Hypothalamus (tissue), 51 donors: ENCODE results near the gene SWSAP1.
A peak's percentile ranks its signal among the peaks of the same experiment; 100 is the strongest.
"Not testable (repeated sequence)": the region's sequence is repeated elsewhere in the genome, so short reads cannot be mapped to it uniquely, and the experiment has no call there.

Source experiments
- DNase-seq, 51 donors: peaks; one replicate each; lab custom pipeline; 2025; lab: John Stamatoyannopoulos, UW

The SWSAP1 gene

GRCh38 chr19:11405846-11406643 lies 31.6 kb downstream of the SWSAP1 start:
- DNase-seq = peak in 2 of 51 donors; percentile 7 to 12

GRCh38 chr19:11406703-11407236 lies 32.3 kb downstream of the SWSAP1 start:
- DNase-seq = not testable (repeated sequence)

- no peak for DNase-seq
These were observed 34.1 kb downstream of the SWSAP1 start for GRCh38 chr19:11408591-11408990.

GRCh38 chr19:11410682-11411081 lies 36.2 kb downstream of the SWSAP1 start:
- DNase-seq = no peak

- DNase-seq = no peak
These were observed 40.1 kb downstream of the SWSAP1 start for GRCh38 chr19:11414544-11414943.

- no peak for DNase-seq
These were observed 42.0 kb downstream of the SWSAP1 start for GRCh38 chr19:11416346-11417052.

- DNase-seq = no peak
These were observed 43.7 kb downstream of the SWSAP1 start for GRCh38 chr19:11418094-11418548.

- DNase-seq = peak in 13 of 51 donors; percentile 8 to 52 (median 20)
These were observed 44.4 kb downstream of the SWSAP1 start, which contains the start of gene RGL3 for GRCh38 chr19:11418549-11419506. TSS of gene RGL3 (minus strand) at chr19:11419314. CDS start at chr19:11419278, 36 bp downstream.

GRCh38 chr19:11420429-11421370 lies 46.2 kb downstream of the SWSAP1 start:
- DNase-seq = peak in 14 of 51 donors; percentile 3 to 39 (median 12)

- peak in 5 of 51 donors; percentile 4 to 22 (median 11) for DNase-seq
These were observed 47.1 kb downstream of the SWSAP1 start for GRCh38 chr19:11421371-11422098.

- peak in 25 of 51 donors; percentile 6 to 60 (median 25) for DNase-seq
These were observed 47.9 kb downstream of the SWSAP1 start for GRCh38 chr19:11422163-11423065.

GRCh38 chr19:11423164-11423790 lies 48.8 kb downstream of the SWSAP1 start:
- DNase-seq = no peak

- no peak for DNase-seq
These were observed 49.3 kb downstream of the SWSAP1 start for GRCh38 chr19:11423791-11424181.
